OCI-LY7 (cell line): ENCODE measurements around the gene C12orf75. TPM values are rescaled to one million over a fixed set of nuclear protein-coding genes. Genes with fewer than 3 reads are reported as not detected.

ENCODE experiments used
- BruUV-seq: library from RNA; stranded (reverse); fragments of 400-500 nt; replicated peaks from 2 replicates; lab custom pipeline; 2021; lab: Mats Ljungman, UMichigan
- CTCF ChIA-PET: fragments of 300-600 bp; sonication (Branson Sonifier 250); formaldehyde crosslinking; loops from one replicate; lab custom pipeline; 2022; ENCODE audit warnings: antibody characterized with exemption; ENCODE audit not compliant: unreplicated experiment; lab: Charles Lee
- POLR2A ChIA-PET: fragments of 300-600 bp; sonication (Branson Sonifier 250); formaldehyde crosslinking; loops from one replicate; lab custom pipeline; 2022; ENCODE audit warnings: antibody characterized with exemption; lab: Charles Lee
- DNase-seq: peaks from one replicate; pipeline ENCODE4 v3.0.0-alpha.2; 2015; ENCODE audit warnings: low spot score
- H2AFZ ChIP-seq: fragments of 200-600 bp; sonication (generic), shearing (Covaris generic); 2 replicates; pipeline ENCODE4 v1.6.1; 2014; ENCODE audit warnings: mild to moderate bottlenecking, antibody characterized with exemption, low read length, moderate library complexity
- H3K27ac ChIP-seq: fragments of 200-600 bp; sonication (generic); 2 replicates; pipeline ENCODE4 v1.5.1; 2014; ENCODE audit warnings: mixed run types, low read depth, mild to moderate bottlenecking, moderate library complexity, low read length, inconsistent platforms; ENCODE audit not compliant: poor library complexity, severe bottlenecking
- H3K36me3 ChIP-seq: fragments of 200-600 bp; sonication (generic); 2 replicates; pipeline ENCODE4 v1.6.1; 2014; ENCODE audit warnings: mild to moderate bottlenecking, antibody characterized with exemption, low read length, moderate library complexity, mixed read lengths; ENCODE audit not compliant: insufficient read depth
- H3K4me1 ChIP-seq: fragments of 200-600 bp; sonication (generic); 2 replicates; pipeline ENCODE4 v1.5.1; 2014; ENCODE audit warnings: mild to moderate bottlenecking, low read length; ENCODE audit not compliant: insufficient read depth, poor library complexity, severe bottlenecking
- H3K4me2 ChIP-seq: fragments of 200-600 bp; sonication (generic); 2 replicates; pipeline ENCODE4 v1.6.1; 2014; ENCODE audit warnings: mild to moderate bottlenecking, low read length
- H3K4me3 ChIP-seq: fragments of 200-600 bp; sonication (generic); 2 replicates; pipeline ENCODE4 v1.5.1; 2014; ENCODE audit warnings: mild to moderate bottlenecking, low read depth, low read length; ENCODE audit not compliant: poor library complexity, severe bottlenecking
- H3K79me2 ChIP-seq: fragments of 200-600 bp; sonication (generic); 2 replicates; pipeline ENCODE4 v1.6.1; 2016; ENCODE audit warnings: low read depth, mild to moderate bottlenecking, low read length, moderate library complexity, mixed read lengths; ENCODE audit not compliant: insufficient read depth
- H3K9me2 ChIP-seq: fragments of 200-600 bp; sonication (generic); 2 replicates; pipeline ENCODE4 v1.6.1; 2016; ENCODE audit warnings: mild to moderate bottlenecking, low read length, mixed read lengths; ENCODE audit not compliant: insufficient read depth
- H3K9me3 ChIP-seq: fragments of 200-600 bp; sonication (generic); 2 replicates; pipeline ENCODE4 v1.6.1; 2014; ENCODE audit warnings: mild to moderate bottlenecking, mixed run types, low read length, mixed read lengths
- H4K20me1 ChIP-seq: fragments of 200-600 bp; sonication (generic); 2 replicates; pipeline ENCODE4 v1.6.1; 2014; ENCODE audit warnings: mild to moderate bottlenecking, antibody characterized with exemption, low read length, moderate library complexity, mixed read lengths; ENCODE audit not compliant: insufficient read depth
- EZH2phosphoT487 ChIP-seq: fragments of 200-600 bp; sonication (generic); IDR thresholded peaks from 2 replicates; pipeline ENCODE4 v1.6.1; 2018; ENCODE audit warnings: low read depth, borderline replicate concordance, mild to moderate bottlenecking, mixed run types, antibody characterized with exemption, low read length, moderate library complexity, mixed read lengths
- intact Hi-C: fragments of 100-400 bp; cut with micrococcal nuclease; formaldehyde crosslinking; loops from one replicate; pipeline ENCODE4 v1.10.0; 2022; ENCODE audit not compliant: unreplicated experiment
- total RNA-seq, 2 experiments: library from RNA; depleted of rRNA in 1 of 2; stranded (reverse); fragments of >200 nt in 1 of 2; shearing (Covaris generic) in 1 of 2; gene quantifications; 2 replicates each; pipeline ENCODE4 v1.2.3, GENCODE V29; 2014 to 2022
- TF ChIP-seq, protein P1 (sequence below): fragments of 200-600 bp; sonication (generic); conservative IDR thresholded peaks from 2 replicates; pipeline ENCODE4 v1.5.1; 2014; ENCODE audit warnings: mild to moderate bottlenecking, antibody characterized with exemption, low read length, moderate library complexity, mixed read lengths

The C12orf75 gene
- total RNA-seq, 2 experiments from 2014 or later = 147 to 505 TPM

DNA sequence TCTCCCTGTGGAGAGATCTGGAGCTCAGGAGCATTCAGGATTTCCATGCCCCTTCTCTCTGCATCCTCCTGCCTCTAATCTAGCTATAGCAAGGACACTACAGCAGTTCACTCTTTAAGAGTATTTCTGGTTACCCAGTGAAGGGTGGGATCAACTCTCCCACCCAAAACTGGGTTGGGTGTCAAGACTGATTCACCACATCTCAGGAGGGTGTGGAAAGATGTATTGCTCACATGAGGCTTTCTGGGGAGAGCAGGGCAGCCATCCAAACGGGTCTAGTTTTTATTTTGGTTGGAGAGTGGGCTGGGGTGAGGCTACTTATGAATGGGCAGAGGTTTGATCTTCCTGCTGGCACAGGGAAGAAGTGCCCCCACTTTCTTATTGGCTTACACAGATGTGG is 18.6 kb downstream of the C12orf75 start:
- POLR2A ChIA-PET = interaction anchor here (0.7 to 7.3 kb wide), 8 partner anchors 8 to 250 kb away, joined by 3 to 116 read pairs (median 8); partner anchors contain the start of gene C12orf75

DNA sequence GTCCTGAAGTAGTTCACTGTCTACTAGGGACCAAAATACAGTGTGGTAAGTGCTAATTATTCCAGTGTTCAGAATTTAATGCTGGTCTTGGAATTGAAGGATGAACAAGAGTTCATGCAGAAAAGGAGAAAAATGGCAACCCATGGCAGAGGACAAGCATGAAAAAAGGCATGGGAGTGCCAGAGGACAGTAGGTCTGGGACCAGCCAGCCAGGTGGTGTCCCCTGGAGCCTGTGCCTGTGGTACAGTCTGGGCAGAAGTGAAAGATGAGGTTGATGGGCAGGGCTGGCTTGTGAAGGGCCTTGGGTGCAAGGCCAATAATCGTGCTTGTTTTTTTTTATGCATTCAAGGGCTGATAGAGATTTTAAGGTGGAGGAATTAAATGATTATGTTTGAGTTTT is 21.0 kb downstream of the C12orf75 start:
- DNase-seq = no peak
- no TSS peak for BruUV-seq
- peak overlapping the region; percentile 74 for H3K27ac ChIP-seq
- no peaks in the 10 kb centered on the region for H3K9me2 ChIP-seq
- H3K36me3 ChIP-seq = peaks cover 85% of the 10 kb centered on the region
- H3K4me1 ChIP-seq = peaks cover 91% of the 10 kb centered on the region
- no peak overlapping the region for H2AFZ ChIP-seq
- POLR2A ChIA-PET = interaction anchor here (7.3 kb wide), 1 partner anchor 20 kb away, joined by 116 read pairs; the partner anchor contains the start of gene C12orf75
- TF ChIP-seq, protein P1, sequence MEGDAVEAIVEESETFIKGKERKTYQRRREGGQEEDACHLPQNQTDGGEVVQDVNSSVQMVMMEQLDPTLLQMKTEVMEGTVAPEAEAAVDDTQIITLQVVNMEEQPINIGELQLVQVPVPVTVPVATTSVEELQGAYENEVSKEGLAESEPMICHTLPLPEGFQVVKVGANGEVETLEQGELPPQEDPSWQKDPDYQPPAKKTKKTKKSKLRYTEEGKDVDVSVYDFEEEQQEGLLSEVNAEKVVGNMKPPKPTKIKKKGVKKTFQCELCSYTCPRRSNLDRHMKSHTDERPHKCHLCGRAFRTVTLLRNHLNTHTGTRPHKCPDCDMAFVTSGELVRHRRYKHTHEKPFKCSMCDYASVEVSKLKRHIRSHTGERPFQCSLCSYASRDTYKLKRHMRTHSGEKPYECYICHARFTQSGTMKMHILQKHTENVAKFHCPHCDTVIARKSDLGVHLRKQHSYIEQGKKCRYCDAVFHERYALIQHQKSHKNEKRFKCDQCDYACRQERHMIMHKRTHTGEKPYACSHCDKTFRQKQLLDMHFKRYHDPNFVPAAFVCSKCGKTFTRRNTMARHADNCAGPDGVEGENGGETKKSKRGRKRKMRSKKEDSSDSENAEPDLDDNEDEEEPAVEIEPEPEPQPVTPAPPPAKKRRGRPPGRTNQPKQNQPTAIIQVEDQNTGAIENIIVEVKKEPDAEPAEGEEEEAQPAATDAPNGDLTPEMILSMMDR = no peak
- TF ChIP-seq EZH2phosphoT487 = no peak
- peaks cover 99% of the 10 kb centered on the region for H3K79me2 ChIP-seq
- no peaks in the 10 kb centered on the region; the same call in 1 of the 2 replicates for H3K9me3 ChIP-seq
- H4K20me1 ChIP-seq = peaks cover 8% of the 10 kb centered on the region; the same call in 1 of the 2 replicates
- CTCF ChIA-PET = no interaction called here
- intact Hi-C loops = no loop called here
- peak overlapping the region; percentile 62 for H3K4me2 ChIP-seq
- H3K4me3 ChIP-seq = peak overlapping the region; percentile 37

More for the DNA sequence above, 18.6 kb downstream of the C12orf75 start:
- peaks cover 91% of the 10 kb centered on the region for H3K36me3 ChIP-seq
- no peak for DNase-seq
- CTCF ChIA-PET = no interaction called here
- no peak overlapping the region for H2AFZ ChIP-seq
- H3K4me1 ChIP-seq = peaks cover 70% of the 10 kb centered on the region
- no peak overlapping the region for H3K4me3 ChIP-seq
- no peak overlapping the region for H3K4me2 ChIP-seq
- H3K27ac ChIP-seq = peak overlapping the region; percentile 37
- no TSS peak for BruUV-seq
- TF ChIP-seq, protein P1 = no peak
- no peak for TF ChIP-seq EZH2phosphoT487
- H3K9me3 ChIP-seq = no peaks in the 10 kb centered on the region; the same call in 1 of the 2 replicates
- intact Hi-C loops = no loop called here
- peaks cover 8% of the 10 kb centered on the region; the same call in 1 of the 2 replicates for H4K20me1 ChIP-seq
- H3K9me2 ChIP-seq = no peaks in the 10 kb centered on the region
- peaks cover 100% of the 10 kb centered on the region for H3K79me2 ChIP-seq

DNA sequence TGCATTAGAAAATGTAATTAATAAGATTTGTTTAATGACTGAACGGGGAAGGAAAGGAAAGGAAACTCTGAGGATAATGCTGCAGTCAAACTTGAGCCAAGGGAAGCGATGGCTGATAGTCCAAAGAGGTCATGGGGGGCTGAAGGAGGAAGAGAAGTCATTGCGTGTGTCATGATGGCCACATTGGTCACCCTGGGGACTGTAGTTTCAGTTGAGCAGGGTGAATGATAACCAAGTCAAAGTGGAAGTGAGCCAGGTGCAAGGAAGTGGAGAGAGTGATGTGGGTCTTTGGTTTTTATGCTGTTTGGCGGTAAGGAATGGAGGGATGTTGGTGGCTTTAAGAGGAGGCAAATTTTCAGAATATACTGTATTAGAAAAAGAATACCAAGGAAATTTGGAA is 21.6 kb downstream of the C12orf75 start:
- H3K4me1 ChIP-seq = peaks cover 93% of the 10 kb centered on the region
- peak overlapping the region; percentile 74 for H3K27ac ChIP-seq
- TF ChIP-seq EZH2phosphoT487 = no peak
- TF ChIP-seq, protein P1 = no peak
- BruUV-seq = no TSS peak
- H3K4me3 ChIP-seq = peak overlapping the region; percentile 37
- H3K36me3 ChIP-seq = peaks cover 82% of the 10 kb centered on the region
- intact Hi-C loops = no loop called here
- peak overlapping the region; percentile 62 for H3K4me2 ChIP-seq
- no peaks in the 10 kb centered on the region for H3K9me2 ChIP-seq
- H2AFZ ChIP-seq = no peak overlapping the region
- DNase-seq = peak; percentile 82
- H4K20me1 ChIP-seq = peaks cover 8% of the 10 kb centered on the region; the same call in 1 of the 2 replicates
- H3K79me2 ChIP-seq = peaks cover 94% of the 10 kb centered on the region
- H3K9me3 ChIP-seq = no peaks in the 10 kb centered on the region; the same call in 1 of the 2 replicates
- ChIA-PET CTCF (no interaction called here), POLR2A (interaction anchor here (0.7 to 3.3 kb wide), 3 partner anchors 12 to 408 kb away, joined by 3 to 22 read pairs (median 4); no protein-coding TSS in a partner anchor)
